ENCODE data around the gene RGL4.

Gene RGL4

GRCh38 chr22:23700706-23701105 is 9.9 kb downstream of the RGL4 start:
- DNase-seq, result no peak

GRCh38 chr22:23704062-23704461 is 13.2 kb downstream of the RGL4 start:
- DNase-seq, result no peak

- no peak for DNase-seq
Measured at GRCh38 chr22:23704829-23705228, 14.0 kb downstream of the RGL4 start.

- no peak for DNase-seq
Measured at GRCh38 chr22:23705358-23705757, 14.5 kb downstream of the RGL4 start.

- no peak for DNase-seq
Measured at GRCh38 chr22:23708270-23708669, 17.5 kb downstream of the RGL4 start.

- no peak for DNase-seq
Measured at GRCh38 chr22:23709107-23709506, 18.3 kb downstream of the RGL4 start.

GRCh38 chr22:23712256-23712655 is 21.4 kb downstream of the RGL4 start:
- no peak for DNase-seq

- no peak for DNase-seq
Measured at GRCh38 chr22:23713696-23714595, 23.1 kb downstream of the RGL4 start.

GRCh38 chr22:23714596-23715578 is 24.1 kb downstream of the RGL4 start:
- peak; percentile 18 to 28 (median 25) for DNase-seq

GRCh38 chr22:23715806-23716375 is 25.1 kb downstream of the RGL4 start:
- peak; percentile 43 to 64 (median 47) for DNase-seq

GRCh38 chr22:23716811-23717801 is 26.3 kb downstream of the RGL4 start:
- DNase-seq, result peak; percentile 85 to 92 (median 90)

GRCh38 chr22:23718371-23719165 is 27.8 kb downstream of the RGL4 start:
- DNase-seq, result no peak

- no peak for DNase-seq
Measured at GRCh38 chr22:23720855-23721254, 30.0 kb downstream of the RGL4 start.

- DNase-seq, result no peak
Measured at GRCh38 chr22:23722160-23722559, 31.3 kb downstream of the RGL4 start.

- no peak for DNase-seq
Measured at GRCh38 chr22:23722724-23723123, 31.9 kb downstream of the RGL4 start.

- DNase-seq, result peak in 2 of 3 donors; percentile 33 to 41
Measured at GRCh38 chr22:23728108-23728507, 37.3 kb downstream of the RGL4 start.

GRCh38 chr22:23737696-23738095 is 46.9 kb downstream of the RGL4 start:
- DNase-seq, result no peak

- DNase-seq, result no peak
Measured at GRCh38 chr22:23742505-23743264, 51.9 kb downstream of the RGL4 start.

GRCh38 chr22:23743303-23743705 is 52.5 kb downstream of the RGL4 start:
- no peak for DNase-seq

- DNase-seq, result no peak
Measured at GRCh38 chr22:23744001-23744400, 53.2 kb downstream of the RGL4 start.
